SK-N-MC (cell line): ENCODE data around the gene LIN28B.

Experiments used
- EZH2 ChIP-seq: fragments of 200-600 bp; sonication (generic); IDR thresholded peaks from one replicate; pipeline ENCODE4 v1.6.1; 2017; ENCODE audit warnings: antibody characterized with exemption
- POLR2AphosphoS5 ChIP-seq: IDR thresholded peaks from 2 replicates; pipeline ENCODE4 v1.6.1; 2012; ENCODE audit warnings: mild to moderate bottlenecking, low read depth, low read length, borderline replicate concordance

- TF ChIP-seq EZH2 (no peak), POLR2AphosphoS5 (no peak)
Measured at GRCh38 chr6:105112577-105112976, 155.7 kb downstream of the LIN28B start.
